ENCODE measurements around the gene BOLA2B. TPM values are rescaled to one million over a fixed set of nuclear protein-coding genes. Genes with fewer than 3 reads are reported as not detected.

BOLA2B gene
- 28.4 and 30.9 TPM in 2 replicates for total RNA-seq

DNA sequence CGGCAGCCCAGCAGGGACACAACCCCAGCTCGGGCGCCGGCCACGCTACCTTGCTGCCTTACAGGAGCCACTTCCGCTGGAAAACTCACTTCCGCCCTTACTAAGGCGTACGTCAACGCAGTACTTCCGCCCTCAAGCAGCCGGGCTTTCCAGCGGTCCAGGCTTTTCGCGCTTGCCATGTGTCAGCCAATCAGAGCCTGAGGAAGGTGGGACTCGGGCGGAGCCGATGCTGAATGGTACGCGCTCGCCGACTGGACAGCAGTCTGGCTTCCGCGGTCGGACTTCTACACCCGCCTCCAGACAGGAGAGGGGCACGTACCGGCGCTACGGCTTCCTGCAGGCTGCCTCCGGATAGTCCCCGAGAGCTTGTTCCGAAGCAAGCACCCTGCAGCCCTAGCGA lies at the start of gene BOLA2B, which contains the start of gene SLX1A:
BOLA2B (minus strand) TSS at position 52 of the 400 bp plus-strand sequence. CDS start 71 bp downstream, outside the sequence.
SLX1A (plus strand) TSS at position 261 of the 400 bp plus-strand sequence. CDS start 210 bp downstream, outside the sequence.

DNA sequence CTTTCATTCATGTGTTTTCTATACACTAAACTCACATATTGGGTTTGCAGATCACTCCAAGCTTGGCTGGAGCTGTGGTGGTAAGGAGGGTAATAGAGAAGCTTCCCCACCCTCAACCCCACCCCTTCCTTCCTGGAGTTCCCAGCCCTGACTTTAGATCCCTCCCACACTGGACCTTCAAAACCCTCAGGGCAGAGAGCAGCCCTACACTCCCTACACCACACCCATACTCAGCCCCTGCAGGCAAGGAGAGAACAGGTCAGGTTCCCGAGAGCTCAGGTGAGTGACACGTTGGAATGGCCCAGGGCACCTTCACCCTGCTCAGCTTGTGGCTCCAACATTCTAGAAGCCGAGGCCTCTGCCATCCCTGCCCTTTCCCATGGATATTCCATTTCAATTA lies 5.6 kb upstream of the BOLA2B start, which contains the start of gene SULT1A3:
SULT1A3 (plus strand) TSS at position 207 of the 400 bp plus-strand sequence. CDS start 1,474 bp downstream, outside the sequence.

DNA sequence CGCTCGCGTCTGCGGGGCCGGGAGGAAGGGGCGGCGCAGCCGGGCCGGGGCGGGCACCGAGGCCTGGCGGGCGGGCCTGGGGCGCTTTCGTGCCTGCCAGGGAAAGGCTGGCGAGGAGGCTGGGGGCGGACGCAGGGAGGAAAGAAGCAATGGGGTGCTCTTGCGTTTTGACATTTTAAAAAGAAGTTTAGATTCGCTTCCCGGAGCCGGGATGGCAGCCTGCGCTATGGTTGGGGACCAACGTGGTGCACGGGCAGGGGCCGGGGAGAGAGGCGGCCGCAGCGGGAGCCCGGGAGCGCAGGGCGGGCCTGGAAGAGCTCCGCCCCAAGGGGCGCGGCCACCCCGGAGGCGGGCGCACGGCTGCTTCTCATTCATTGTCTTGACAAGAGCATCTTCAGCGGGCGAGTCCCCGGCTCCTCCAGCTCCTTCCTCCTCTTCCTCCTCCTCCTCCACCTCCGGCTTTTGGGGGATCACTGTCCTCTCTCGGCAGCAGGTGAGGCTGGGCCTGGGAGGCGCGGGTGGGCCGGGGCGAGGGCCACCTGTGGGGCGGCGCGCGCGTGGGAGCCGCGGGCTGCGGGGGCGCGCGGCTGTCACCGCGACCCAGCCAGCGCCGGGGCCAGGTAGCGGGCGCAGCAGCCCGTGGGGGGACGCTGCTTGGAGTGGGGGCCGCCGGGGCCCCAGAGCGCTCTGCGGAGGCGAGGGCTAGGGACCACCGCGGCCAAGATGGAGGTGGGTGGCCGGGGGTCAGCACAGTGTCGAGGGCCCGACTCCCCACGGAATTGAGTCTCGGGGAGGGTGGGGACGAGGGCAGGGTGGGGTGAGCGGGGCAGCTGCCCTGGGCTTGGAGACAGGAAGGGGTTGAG lies 10.0 kb downstream of the BOLA2B start, which contains the start of gene CORO1A:
CORO1A (plus strand) TSS at position 370 of the 863 bp plus-strand sequence. CDS start 1,608 bp downstream, outside the sequence.

Other genes with a start within 250 kb of the BOLA2B start
- 52.2 and 80.0 TPM in 2 replicates for gene TMEM219, start 231.6 kb downstream of the BOLA2B start, total RNA-seq
- gene TAOK2, start 219.8 kb downstream of the BOLA2B start, total RNA-seq, result 98.1 and 119 TPM in 2 replicates
- gene HIRIP3, start 198.0 kb downstream of the BOLA2B start, total RNA-seq, result 6.6 and 8.2 TPM in 2 replicates
- 13.9 and 20.0 TPM in 2 replicates for gene INO80E, start 197.4 kb downstream of the BOLA2B start, total RNA-seq
- gene DOC2A, start 182.6 kb downstream of the BOLA2B start, total RNA-seq, result 0.32 and 0.63 TPM in 2 replicates
- gene C16orf92, start 170.5 kb downstream of the BOLA2B start, total RNA-seq, result not detected in 2 replicates
- gene TLCD3B, start 162.4 kb downstream of the BOLA2B start, total RNA-seq, result 0.16 TPM in 1 of 2 replicates, not detected in the other
- gene ALDOA, start 127.9 kb downstream of the BOLA2B start, total RNA-seq, result 249 and 321 TPM in 2 replicates
- gene PPP4C, start 117.7 kb downstream of the BOLA2B start, total RNA-seq, result 205 and 215 TPM in 2 replicates
- 0.16 and 0.19 TPM in 2 replicates for gene TBX6, start 101.7 kb downstream of the BOLA2B start, total RNA-seq
- gene YPEL3, start 97.5 kb downstream of the BOLA2B start, total RNA-seq, result 13.6 and 18.4 TPM in 2 replicates
- 0.49 and 2.5 TPM in 2 replicates for gene GDPD3, start 80.1 kb downstream of the BOLA2B start, total RNA-seq
- gene MAPK3, start 70.4 kb downstream of the BOLA2B start, total RNA-seq, result 27.4 and 39.0 TPM in 2 replicates
- gene CORO1A, start 10.1 kb downstream of the BOLA2B start, total RNA-seq, result 3.1 and 3.2 TPM in 2 replicates
- 41.9 and 45.5 TPM in 2 replicates for gene SLX1A, start 209 bp upstream of the BOLA2B start, total RNA-seq
- 2.3 and 4.7 TPM in 2 replicates for gene SULT1A3, start 5.6 kb upstream of the BOLA2B start, total RNA-seq
- gene NPIPB13, start 54.8 kb upstream of the BOLA2B start, total RNA-seq, result 0.16 and 6.2 TPM in 2 replicates
- 42.1 and 51.8 TPM in 2 replicates for gene CD2BP2, start 161.6 kb upstream of the BOLA2B start, total RNA-seq
- gene TBC1D10B, start 176.8 kb upstream of the BOLA2B start, total RNA-seq, result 26.9 and 47.2 TPM in 2 replicates
- 0.97 TPM in 1 of 2 replicates, not detected in the other for gene MYL11, start 181.1 kb upstream of the BOLA2B start, total RNA-seq
- 0.50 TPM in 1 of 2 replicates, not detected in the other for gene SEPTIN1, start 188.9 kb upstream of the BOLA2B start, total RNA-seq
- 9.1 and 13.3 TPM in 2 replicates for gene ZNF48, start 201.8 kb upstream of the BOLA2B start, total RNA-seq
- 7.8 and 9.0 TPM in 2 replicates for gene ZNF771, start 213.9 kb upstream of the BOLA2B start, total RNA-seq
- gene DCTPP1, start 236.4 kb upstream of the BOLA2B start, total RNA-seq, result 29.2 and 37.9 TPM in 2 replicates

Data from bladder microvascular endothelial cell (primary cell).